Natural killer cell (primary cell): Measurements from ENCODE around the gene RASGEF1B. TPM values are rescaled to one million over a fixed set of nuclear protein-coding genes. Genes with fewer than 3 reads are reported as not detected.
A peak's percentile ranks its signal among the peaks of the same experiment; 100 is the strongest.

Experiments
- ATAC-seq, 3 donors: fragments of 150-1000 bp in 2 of 3; fragments of 200-7000 bp in 1 of 3; cut with Tn5 transposase; 1 replicate in 1 of 3; 2 replicates in 2 of 3; pipeline ENCODE4 v1.10.0; 2021; ENCODE audit warnings: mild to moderate bottlenecking in 2 of 3, moderate library complexity in 2 of 3
- DNase-seq, 2 donors: peaks; one replicate each; pipeline versions ENCODE4 v3.0.0 to v3.0.0-alpha.2; 2013 to 2021; ENCODE audit warnings: mixed read lengths in 1 of 2
- H3K27ac ChIP-seq: one replicate; pipeline ENCODE4 v1.5.1; 2013; ENCODE audit warnings: mild to moderate bottlenecking, low read length
- H3K27me3 ChIP-seq: one replicate; pipeline ENCODE4 v1.6.1; 2013; ENCODE audit warnings: low read length; ENCODE audit not compliant: control insufficient read depth, insufficient read depth
- H3K36me3 ChIP-seq: one replicate; pipeline ENCODE4 v1.6.1; 2013; ENCODE audit warnings: low read length; ENCODE audit not compliant: control insufficient read depth, insufficient read depth
- H3K4me1 ChIP-seq: one replicate; pipeline ENCODE4 v1.6.1; 2013; ENCODE audit warnings: low read length; ENCODE audit not compliant: control insufficient read depth, insufficient read depth
- H3K4me3 ChIP-seq: one replicate; pipeline ENCODE4 v1.5.1; 2013; ENCODE audit warnings: low read length
- H3K9me3 ChIP-seq: one replicate; pipeline ENCODE4 v1.6.1; 2013; ENCODE audit warnings: low read length; ENCODE audit not compliant: control insufficient read depth, insufficient read depth
- H3K27ac Mint-ChIP-seq, 2 donors: one replicate each; pipeline ENCODE4 v1.8.0; 2022; ENCODE audit warnings: mild to moderate bottlenecking in 2 of 2, mixed read lengths in 2 of 2, moderate library complexity in 1 of 2
- H3K27me3 Mint-ChIP-seq, 2 donors: one replicate each; pipeline ENCODE4 v1.8.0; 2022; ENCODE audit warnings: low read depth in 2 of 2, mixed read lengths in 2 of 2
- H3K36me3 Mint-ChIP-seq: one replicate; pipeline ENCODE4 v1.8.0; 2022; ENCODE audit warnings: mixed read lengths
- H3K4me1 Mint-ChIP-seq, 2 donors: one replicate each; pipeline ENCODE4 v1.8.0; 2022; ENCODE audit warnings: mixed read lengths in 2 of 2
- H3K4me3 Mint-ChIP-seq: one replicate; pipeline ENCODE4 v1.8.0; 2022; ENCODE audit warnings: mild to moderate bottlenecking, moderate library complexity, mixed read lengths
- H3K9me3 Mint-ChIP-seq, 2 donors: one replicate each; pipeline ENCODE4 v1.8.0; 2022; ENCODE audit warnings: mixed read lengths in 2 of 2
- CTCF ChIP-seq: fragments of 200-600 bp; IDR thresholded peaks from one replicate; pipeline ENCODE4 v1.8.0; 2022; ENCODE audit warnings: antibody characterized with exemption
- WGBS: methylation state at CpG from one replicate; pipeline ENCODE4 v1.1.7; 2013; ENCODE audit warnings: missing lambda C conversion rate; ENCODE audit not compliant: insufficient coverage; 5-methylcytosine and 5-hydroxymethylcytosine counted together
- intact Hi-C: fragments of 100-400 bp; cut with micrococcal nuclease; formaldehyde crosslinking; loops from one replicate; pipeline ENCODE4 v1.14.2; 2022
- total RNA-seq, 4 donors: library from RNA; stranded (reverse); fragments of 120-200 nt in 1 of 4; gene quantifications; one replicate each; pipeline versions ENCODE4 v1.2.3 to v1.2.4, GENCODE V29; 2013 to 2022

RASGEF1B gene
- total RNA-seq, 3 donors from 2014 or later (not counting 1 experiment from before 2014, with no cell fraction given): 42.9 to 106 (median 90.8) TPM

- no peak for TF ChIP-seq CTCF
- Mint-ChIP-seq H3K4me3 (peak overlapping the region; percentile 97), H3K9me3 (no peaks in the 10 kb centered on the region), H3K27me3 (no peaks in the 10 kb centered on the region), H3K36me3 (no peaks in the 10 kb centered on the region), H3K4me1 (peaks cover 46% of the 10 kb centered on the region in 2 donors), H3K27ac (peak overlapping the region; percentile 82 to 98)
- intact Hi-C loops: loop anchor here (5.0 to 10.0 kb wide), 4 partner anchors 115 to 815 kb away; no protein-coding TSS in a partner anchor
- H3K9me3 ChIP-seq: no peaks in the 10 kb centered on the region
- H3K27me3 ChIP-seq: no peaks in the 10 kb centered on the region
- peak in 1 of 2 donors; percentile 14 for DNase-seq
- no peak for ATAC-seq
- peak overlapping the region; percentile 97 for H3K4me3 ChIP-seq
- 32% methylated on average over 7 of the region's 7 CpGs for WGBS
- peaks cover 25% of the 10 kb centered on the region for H3K4me1 ChIP-seq
- H3K36me3 ChIP-seq: no peaks in the 10 kb centered on the region
- H3K27ac ChIP-seq: peak overlapping the region; percentile 99
Measured at GRCh38 chr4:81469781-81470455, 1.8 kb downstream of the RASGEF1B start.

- Histone ChIP-seq H3K27me3 (no peaks in the 10 kb centered on the region), H3K9me3 (no peaks in the 10 kb centered on the region), H3K27ac (no peak overlapping the region), H3K4me3 (no peak overlapping the region), H3K4me1 (peaks cover 25% of the 10 kb centered on the region), H3K36me3 (no peaks in the 10 kb centered on the region)
- no peak for DNase-seq
- Mint-ChIP-seq H3K4me3 (peak overlapping the region; percentile 11), H3K27me3 (no peaks in the 10 kb centered on the region), H3K36me3 (no peaks in the 10 kb centered on the region), H3K9me3 (no peaks in the 10 kb centered on the region), H3K27ac (peak overlapping the region; percentile 21 to 82), H3K4me1 (peaks cover 46% of the 10 kb centered on the region in 2 donors)
- no peak for TF ChIP-seq CTCF
- 72% methylated on average over 2 of the region's 2 CpGs for WGBS
- intact Hi-C loops: no loop called here
- ATAC-seq: no peak
Measured at GRCh38 chr4:81468678-81469077, 3.0 kb downstream of the RASGEF1B start.

GRCh38 chr4:81467672-81467964 is 4.1 kb downstream of the RASGEF1B start:
- DNase-seq: no peak
- 40% methylated on average over 1 of the region's 1 CpG for WGBS
- peaks cover 42% of the 10 kb centered on the region in 2 donors for H3K4me1 Mint-ChIP-seq

More at GRCh38 chr4:81467672-81467964, 4.1 kb downstream of the RASGEF1B start:
- no peak overlapping the region for H3K27ac ChIP-seq
- H3K4me3 ChIP-seq: no peak overlapping the region
- intact Hi-C loops: loop anchor here (1.0 kb wide), 1 partner anchor 377 kb away; no protein-coding TSS in a partner anchor
- H3K4me1 ChIP-seq: peaks cover 16% of the 10 kb centered on the region
- Mint-ChIP-seq H3K4me3 (no peak overlapping the region), H3K27me3 (no peaks in the 10 kb centered on the region), H3K27ac (no peak overlapping the region), H3K36me3 (no peaks in the 10 kb centered on the region), H3K9me3 (no peaks in the 10 kb centered on the region)
- no peaks in the 10 kb centered on the region for H3K9me3 ChIP-seq
- ATAC-seq: no peak
- H3K36me3 ChIP-seq: no peaks in the 10 kb centered on the region
- no peak for TF ChIP-seq CTCF
- H3K27me3 ChIP-seq: no peaks in the 10 kb centered on the region
